NK-92 treated with Interleukin-12 subunit alpha and Interleukin-12 subunit beta, amount 100 ng/mL, for 24 hours (cell line): ENCODE results near the gene EML5.
A peak's percentile ranks its signal among the peaks of the same experiment; 100 is the strongest.

Experiments used
- DNase-seq: peaks from one replicate; lab custom pipeline; 2025; lab: John Stamatoyannopoulos, UW

EML5 gene

GRCh38 chr14:88614218-88614907, 178.4 kb downstream of the EML5 start:
- no peak for DNase-seq

GRCh38 chr14:88613552-88614010, 179.2 kb downstream of the EML5 start:
- DNase-seq = no peak

GRCh38 chr14:88612981-88613380, 179.8 kb downstream of the EML5 start:
- DNase-seq = no peak

- DNase-seq = no peak
Measured at GRCh38 chr14:88611878-88612277, 180.9 kb downstream of the EML5 start.

GRCh38 chr14:88607829-88608228, 184.9 kb downstream of the EML5 start:
- no peak for DNase-seq

GRCh38 chr14:88605594-88605993, 187.2 kb downstream of the EML5 start:
- DNase-seq = no peak

- no peak for DNase-seq
Measured at GRCh38 chr14:88604212-88604611, 188.5 kb downstream of the EML5 start.

- DNase-seq = no peak
Measured at GRCh38 chr14:88599761-88600439, 192.9 kb downstream of the EML5 start.

GRCh38 chr14:88599326-88599725, 193.4 kb downstream of the EML5 start:
- no peak for DNase-seq

DNA sequence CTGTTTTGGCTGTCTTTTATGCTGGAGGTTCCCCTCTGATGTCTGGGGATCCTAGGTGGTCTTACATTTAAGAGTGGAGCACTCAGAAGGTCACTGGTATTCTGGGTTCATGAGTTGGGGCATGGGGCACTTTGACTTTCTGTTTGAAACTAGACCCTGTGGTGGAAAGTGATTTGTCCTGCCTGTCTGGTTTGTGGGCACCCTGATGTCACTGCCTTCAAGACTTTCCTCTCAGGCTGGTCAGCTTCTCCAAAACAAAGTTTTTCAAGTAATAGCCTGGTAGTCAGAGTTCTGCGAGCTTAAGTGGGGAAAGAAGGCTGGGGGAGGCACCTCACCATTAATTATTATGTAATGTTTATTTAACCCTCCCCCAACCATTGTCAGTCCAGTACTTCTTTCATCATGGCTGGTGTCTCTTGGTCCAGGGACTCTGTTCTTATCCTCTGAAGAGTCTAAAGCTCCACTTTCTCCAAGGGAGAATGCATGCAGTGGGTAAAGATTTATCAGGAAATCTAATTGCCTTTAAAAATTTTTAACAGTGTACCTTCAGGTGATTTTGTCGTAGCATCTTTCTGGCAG, 194.6 kb downstream of the EML5 start:
- DNase-seq = no peak

DNA sequence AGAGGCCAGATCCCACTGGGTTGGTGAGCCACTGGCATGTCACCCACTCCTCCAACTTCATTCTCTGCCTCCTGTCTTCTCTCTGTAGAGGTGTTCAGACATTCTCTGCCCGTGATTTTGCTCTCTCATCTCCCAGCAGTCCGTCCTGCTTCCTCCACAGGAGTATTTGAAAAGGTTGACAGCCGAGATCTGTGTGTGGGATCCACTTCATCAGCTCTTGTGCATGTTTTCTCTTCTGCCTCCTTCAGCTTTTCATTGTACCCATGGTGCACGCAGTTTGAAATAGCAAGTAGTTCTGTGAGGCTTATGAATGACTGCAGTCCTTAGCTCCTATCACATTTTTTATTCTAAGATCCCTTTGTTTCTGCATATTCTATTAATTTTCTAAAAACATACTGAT, 195.2 kb downstream of the EML5 start:
- DNase-seq = no peak

DNA sequence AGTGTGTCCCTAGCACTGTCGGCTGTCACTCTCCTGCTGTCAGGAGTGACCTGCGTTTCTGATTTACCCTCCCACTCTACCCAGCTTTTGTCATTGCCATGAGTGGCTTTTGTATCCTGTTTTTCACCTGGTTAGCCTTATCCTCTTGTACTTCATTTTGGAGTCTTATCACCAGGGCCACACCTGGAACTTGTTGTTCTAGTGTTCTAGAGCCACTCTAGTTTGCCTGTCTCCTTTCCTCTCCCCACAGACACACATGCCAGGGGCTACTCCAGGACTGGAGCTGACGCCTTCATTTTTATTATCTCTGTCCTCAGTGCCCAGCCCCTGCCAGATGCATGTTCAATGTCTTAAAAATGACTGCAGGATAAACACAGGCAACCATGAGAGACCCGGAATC, 195.7 kb downstream of the EML5 start:
- no peak for DNase-seq

- no peak for DNase-seq
Measured at GRCh38 chr14:88592031-88592430, 200.7 kb downstream of the EML5 start.

- no peak for DNase-seq
Measured at GRCh38 chr14:88590173-88590572, 202.6 kb downstream of the EML5 start.

DNA sequence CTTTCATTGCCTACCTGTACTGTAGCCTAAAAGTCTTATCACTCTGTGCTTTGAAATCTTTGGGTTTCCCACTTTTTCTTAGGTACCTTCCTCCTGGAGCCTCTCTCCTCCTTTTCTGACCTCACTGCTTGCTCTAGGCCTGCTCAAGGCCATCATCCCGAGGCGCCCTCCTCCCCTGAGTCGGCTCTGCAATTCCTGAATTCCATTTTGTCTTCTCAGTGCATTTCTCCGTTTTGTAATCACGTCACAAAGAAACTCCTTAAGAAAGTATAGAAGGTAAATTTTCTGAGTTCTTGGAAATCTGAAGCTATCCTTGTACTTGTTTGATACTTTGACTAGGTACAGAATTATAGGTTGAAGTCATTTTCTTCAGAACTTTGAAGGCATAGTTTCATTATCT, 204.7 kb downstream of the EML5 start:
- no peak for DNase-seq

GRCh38 chr14:88584451-88584850, 208.3 kb downstream of the EML5 start:
- DNase-seq = no peak

DNA sequence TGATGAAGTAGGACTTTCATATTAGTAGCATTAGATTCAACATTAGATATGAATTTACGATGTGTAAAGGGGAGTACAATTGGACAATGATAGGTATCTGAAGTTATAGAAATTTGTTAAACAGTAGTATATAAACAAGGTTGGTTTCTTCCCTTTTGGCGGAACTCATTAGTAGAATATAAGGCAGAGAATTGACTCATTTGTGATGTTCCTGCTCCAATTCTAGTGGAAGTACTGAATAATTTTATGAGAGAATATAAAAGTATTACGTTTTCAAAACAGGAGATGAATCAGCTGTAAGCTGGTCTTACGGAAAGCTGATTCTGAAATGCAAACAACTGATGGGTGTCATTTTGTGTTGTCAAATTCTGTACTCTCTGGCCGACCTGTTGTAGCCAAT, 216.5 kb downstream of the EML5 start:
- no peak for DNase-seq

- DNase-seq = no peak
Measured at GRCh38 chr14:88572117-88572516, 220.6 kb downstream of the EML5 start.

DNA sequence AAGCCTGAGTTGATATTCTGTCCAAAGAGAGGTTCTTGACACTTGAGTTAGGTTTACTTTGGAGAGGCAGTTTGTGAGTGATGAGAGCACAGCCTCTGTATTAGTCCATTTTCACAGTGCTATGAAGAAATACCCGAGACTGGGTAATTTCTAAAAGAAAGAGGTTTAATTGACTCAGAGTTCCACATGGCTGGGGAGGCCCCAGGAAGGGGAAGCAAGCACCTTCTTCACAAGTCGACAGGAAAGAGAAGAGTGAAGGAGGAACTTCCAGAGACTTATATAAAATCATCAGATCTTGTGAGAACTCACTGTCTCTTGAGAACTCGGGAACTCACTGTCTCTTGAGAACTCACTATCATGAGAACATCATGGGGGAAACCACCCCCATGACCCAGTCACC, 224.6 kb downstream of the EML5 start:
- no peak for DNase-seq

- no peak for DNase-seq
Measured at GRCh38 chr14:88565427-88565826, 227.3 kb downstream of the EML5 start.

GRCh38 chr14:88563845-88564244, 228.9 kb downstream of the EML5 start:
- DNase-seq = no peak

DNA sequence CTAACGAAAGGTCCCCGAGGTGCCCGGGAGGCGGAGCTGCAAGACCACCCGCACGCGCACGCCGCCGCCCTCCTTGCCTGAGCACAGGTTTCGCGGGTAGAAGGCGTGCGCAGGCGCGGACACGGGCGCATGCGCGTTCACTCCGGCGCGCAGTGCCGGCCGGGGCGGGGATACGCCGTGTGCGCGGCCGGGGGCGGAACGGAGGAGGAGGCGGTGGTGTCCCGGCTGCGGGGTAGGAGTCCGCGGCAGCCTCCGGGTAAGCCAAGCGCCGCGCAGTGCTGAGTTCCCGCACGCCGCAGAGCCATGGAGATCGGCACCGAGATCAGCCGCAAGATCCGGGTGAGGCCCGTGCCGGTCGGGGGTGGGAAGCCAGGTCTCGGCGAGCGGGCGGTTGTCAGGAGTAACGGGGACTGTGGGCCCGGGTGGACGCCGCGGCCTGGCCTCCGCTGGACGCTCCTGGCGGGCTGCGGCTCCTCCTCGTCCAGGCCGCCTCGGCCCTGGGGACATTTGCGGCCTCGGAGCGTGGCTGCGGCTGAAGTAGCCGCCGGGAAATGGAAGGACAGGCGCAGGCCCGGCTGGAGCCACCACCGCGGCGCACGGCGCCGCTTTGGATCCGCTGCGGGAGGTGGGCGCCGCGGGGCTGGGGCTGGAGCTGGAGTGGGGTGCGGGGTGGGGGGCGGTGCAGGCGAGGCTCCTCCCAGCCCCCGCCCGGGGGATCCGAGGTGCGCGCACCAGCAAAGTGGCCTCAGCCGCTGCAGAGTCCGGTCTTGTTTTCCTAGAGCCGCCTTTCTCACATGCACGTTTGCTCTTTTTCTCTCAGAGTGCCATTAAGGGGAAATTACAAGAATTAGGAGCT, 229.7 kb downstream of the EML5 start, which contains the start of gene ZC3H14:
Gene ZC3H14 (plus strand): TSS at position 207 of the 856 bp plus-strand sequence. CDS start 97 bp downstream, at position 304.
- peak; percentile 83 for DNase-seq

GRCh38 chr14:88562532-88562830, 230.3 kb downstream of the EML5 start:
- no peak for DNase-seq
